ENCODE results near the gene RALB.
"Not testable (repeated sequence)": the region's sequence is repeated elsewhere in the genome, so short reads cannot be mapped to it uniquely, and the experiment has no call there.

RALB gene

DNA sequence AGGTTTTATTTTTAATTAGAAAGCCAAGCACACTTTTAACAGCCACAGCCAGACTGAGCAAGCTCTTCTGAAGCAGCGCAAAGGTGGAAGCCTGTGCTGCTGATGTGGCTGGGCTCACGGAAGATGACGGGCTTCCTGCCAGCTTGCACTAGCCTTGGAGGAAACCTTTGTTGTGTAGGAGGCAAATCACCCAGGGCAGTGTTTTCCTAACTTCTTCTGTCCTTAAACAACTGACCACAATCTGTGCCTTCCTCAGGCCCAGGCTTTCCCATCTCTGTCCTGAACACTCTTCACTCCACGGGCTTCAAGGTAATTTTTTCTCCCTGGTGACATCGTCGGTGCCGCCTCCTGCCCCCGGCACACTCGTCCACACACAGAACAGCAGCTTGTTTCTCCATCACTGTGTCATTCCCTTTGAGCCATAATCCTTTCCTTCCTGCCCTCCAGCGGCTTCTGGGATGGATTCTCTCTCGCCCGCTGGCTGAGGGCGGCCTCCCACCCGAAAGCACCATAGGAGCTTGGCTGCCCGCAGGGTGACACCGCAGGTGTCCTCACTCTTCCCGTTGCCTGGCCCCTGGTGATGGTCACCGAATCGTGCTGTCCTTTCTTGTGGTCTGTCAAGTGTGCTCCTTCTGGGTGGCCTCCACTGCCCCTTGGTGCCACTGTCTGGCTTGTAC is 62.2 kb downstream of the RALB start:
- no peak for DNase-seq (ENCODE audit: low spot score in 2 of 2)
- H3K4me3 Mint-ChIP-seq, result peak overlapping the region; percentile 1
- H3K9me3 Mint-ChIP-seq, result no peaks in the 10 kb centered on the region
- H3K27me3 Mint-ChIP-seq, result peaks cover 15% of the 10 kb centered on the region
- no peak for ATAC-seq (replicated peaks; ENCODE audit: extremely low read depth, poor library complexity, severe bottlenecking)
- no peak overlapping the region for H3K27ac Mint-ChIP-seq (ENCODE audit: low read depth)
- H3K36me3 Mint-ChIP-seq (ENCODE audit: insufficient read depth), result no peaks in the 10 kb centered on the region
- peaks cover 8% of the 10 kb centered on the region for H3K4me1 Mint-ChIP-seq

DNA sequence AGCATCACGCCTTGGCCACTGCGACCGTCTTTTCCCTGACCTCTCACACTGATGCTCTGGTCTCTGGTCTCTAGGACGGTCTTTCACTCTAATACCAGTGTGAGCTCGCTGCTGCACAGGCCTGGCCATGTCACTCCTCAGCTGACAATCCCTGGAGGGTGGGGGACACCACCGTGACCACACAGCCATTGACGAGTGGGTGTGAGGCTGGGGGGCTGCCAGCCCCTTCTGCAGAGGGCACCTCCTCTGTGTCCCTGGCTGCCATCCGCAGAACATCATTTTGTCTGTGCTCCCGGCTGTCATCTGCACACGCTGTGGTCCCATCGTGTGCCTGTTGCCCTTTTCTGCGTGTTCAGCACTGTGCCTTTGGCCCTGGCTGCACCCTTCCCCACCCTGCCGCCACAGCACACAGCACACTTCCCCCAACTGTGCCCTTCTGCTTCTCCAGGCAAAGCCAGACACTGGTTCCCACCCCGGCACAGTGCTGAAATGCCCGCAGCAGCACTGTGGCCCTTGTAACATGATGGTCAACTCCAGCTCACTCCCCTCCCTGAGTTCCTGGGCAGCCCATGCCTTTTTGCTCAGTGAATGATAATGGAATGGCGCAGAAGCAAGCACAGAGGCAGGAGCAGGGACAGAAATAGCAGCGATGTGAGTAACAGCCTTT is 62.8 kb downstream of the RALB start:
- no peaks in the 10 kb centered on the region for H3K9me3 Mint-ChIP-seq
- H3K27ac Mint-ChIP-seq (ENCODE audit: low read depth), result no peak overlapping the region
- peaks cover 15% of the 10 kb centered on the region for H3K27me3 Mint-ChIP-seq
- ATAC-seq (replicated peaks; ENCODE audit: extremely low read depth, poor library complexity, severe bottlenecking), result no peak
- H3K4me3 Mint-ChIP-seq, result no peak overlapping the region
- DNase-seq (ENCODE audit: low spot score in 2 of 2), result no peak
- peaks cover 8% of the 10 kb centered on the region for H3K4me1 Mint-ChIP-seq
- H3K36me3 Mint-ChIP-seq (ENCODE audit: insufficient read depth), result no peaks in the 10 kb centered on the region

DNA sequence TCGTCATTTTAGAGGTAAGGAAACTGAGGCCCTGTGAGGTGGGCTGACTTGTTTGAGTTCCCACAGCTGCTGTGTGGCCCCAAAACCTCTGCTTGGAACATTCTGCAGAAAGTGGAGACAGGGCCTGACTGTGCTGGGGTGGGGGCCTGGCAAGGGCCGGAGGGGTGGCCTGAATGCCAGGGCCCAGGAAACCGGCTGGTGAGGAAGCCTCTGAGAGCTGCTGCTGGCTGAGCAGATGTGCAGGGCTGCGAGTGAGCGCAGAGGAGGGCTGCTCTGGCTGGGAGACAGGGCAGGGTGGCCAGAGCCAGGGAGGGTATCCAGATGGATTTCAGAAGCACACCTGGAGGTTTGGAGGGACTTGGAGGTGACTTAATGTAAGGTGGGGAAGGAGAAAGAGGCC is 63.4 kb downstream of the RALB start:
- Mint-ChIP-seq H3K4me1 (peaks cover 8% of the 10 kb centered on the region), H3K9me3 (no peaks in the 10 kb centered on the region), H3K4me3 (no peak overlapping the region), H3K27ac (ENCODE audit: low read depth) (no peak overlapping the region), H3K36me3 (ENCODE audit: insufficient read depth) (no peaks in the 10 kb centered on the region), H3K27me3 (peaks cover 15% of the 10 kb centered on the region)
- ATAC-seq (replicated peaks; ENCODE audit: extremely low read depth, poor library complexity, severe bottlenecking), result no peak
- DNase-seq (ENCODE audit: low spot score in 2 of 2), result no peak

DNA sequence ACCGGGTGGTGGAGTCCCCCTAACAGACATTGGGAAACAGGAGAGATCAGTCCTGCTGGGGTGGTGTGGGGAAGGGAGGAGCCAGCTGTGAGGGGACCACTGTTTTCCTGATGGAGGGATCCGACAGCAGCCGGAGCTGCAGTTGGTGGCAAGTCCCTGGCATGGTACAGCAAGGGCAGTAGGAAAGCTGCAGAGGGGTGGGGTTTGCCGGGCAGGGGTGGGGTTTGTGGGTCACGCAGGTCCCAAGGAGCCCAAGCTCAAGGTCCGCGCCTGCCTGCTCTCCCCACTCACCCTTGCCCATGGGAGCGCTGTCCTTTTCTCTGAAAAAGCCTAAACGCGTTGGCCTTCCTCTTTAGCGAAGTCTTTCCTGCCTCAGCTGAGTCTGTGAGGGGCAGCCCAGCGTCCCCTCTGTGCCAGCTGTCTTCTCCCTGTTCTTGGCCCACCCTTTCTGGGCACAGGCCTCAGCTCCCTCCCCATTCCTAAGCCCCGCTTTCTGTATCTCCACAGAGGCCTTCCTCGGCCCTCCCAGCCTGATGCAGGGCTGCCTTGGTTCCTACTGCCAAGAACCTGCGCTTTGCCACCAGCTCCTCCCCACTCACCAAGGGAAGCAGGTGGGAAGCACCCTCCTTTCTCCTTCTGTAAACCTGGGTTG is 64.0 kb downstream of the RALB start:
- Mint-ChIP-seq H3K4me1 (peaks cover 8% of the 10 kb centered on the region), H3K27me3 (peaks cover 15% of the 10 kb centered on the region), H3K9me3 (no peaks in the 10 kb centered on the region), H3K27ac (ENCODE audit: low read depth) (no peak overlapping the region), H3K36me3 (ENCODE audit: insufficient read depth) (no peaks in the 10 kb centered on the region), H3K4me3 (no peak overlapping the region)
- DNase-seq (ENCODE audit: low spot score in 2 of 2), result no peak
- ATAC-seq (replicated peaks; ENCODE audit: extremely low read depth, poor library complexity, severe bottlenecking), result no peak

DNA sequence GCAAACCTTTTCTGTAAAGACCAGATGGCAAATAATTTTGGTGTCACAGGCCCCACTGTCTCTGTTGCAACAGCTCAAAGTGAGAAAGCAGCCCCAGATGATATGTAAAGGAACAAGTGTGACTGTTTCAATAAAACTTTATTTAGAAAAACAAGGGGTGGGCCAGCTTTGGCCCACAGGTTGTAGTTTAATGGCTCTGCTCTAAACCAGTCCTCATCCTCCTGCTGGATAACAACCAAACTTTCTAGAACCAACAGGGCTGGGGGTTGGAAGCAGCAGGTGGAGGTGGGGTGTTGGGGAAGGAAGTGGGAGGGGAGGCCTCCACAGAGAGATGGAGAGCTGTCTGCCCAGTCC is 64.5 kb downstream of the RALB start:
- H3K9me3 Mint-ChIP-seq, result no peaks in the 10 kb centered on the region
- no peaks in the 10 kb centered on the region for H3K36me3 Mint-ChIP-seq (ENCODE audit: insufficient read depth)
- peaks cover 15% of the 10 kb centered on the region for H3K27me3 Mint-ChIP-seq
- no peak overlapping the region for H3K27ac Mint-ChIP-seq (ENCODE audit: low read depth)
- DNase-seq (ENCODE audit: low spot score in 2 of 2) (no peak), ATAC-seq (replicated peaks; ENCODE audit: extremely low read depth, poor library complexity, severe bottlenecking) (no peak)
- no peak overlapping the region for H3K4me3 Mint-ChIP-seq
- peaks cover 8% of the 10 kb centered on the region for H3K4me1 Mint-ChIP-seq

DNA sequence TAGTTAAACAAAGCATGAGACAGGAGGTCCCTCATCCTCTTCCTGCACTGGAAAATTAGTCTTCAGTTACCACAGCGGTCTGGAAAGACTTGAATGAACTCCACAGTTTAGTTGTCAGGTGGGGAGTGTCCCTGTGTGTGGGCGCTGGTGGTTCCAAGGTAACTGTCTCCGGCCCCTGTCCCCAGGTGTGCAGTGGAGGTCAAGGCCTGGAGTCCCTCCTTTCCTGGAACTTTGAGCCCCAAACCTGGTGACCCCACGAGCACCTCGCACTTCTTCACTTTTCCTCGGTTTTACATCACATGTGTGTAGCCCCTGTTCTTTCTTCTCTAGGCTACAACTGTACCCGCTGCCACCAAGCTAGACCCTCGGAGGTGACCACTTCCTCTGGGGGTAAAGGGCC is 65.3 kb downstream of the RALB start:
- Mint-ChIP-seq H3K27me3 (peaks cover 15% of the 10 kb centered on the region), H3K9me3 (no peaks in the 10 kb centered on the region), H3K4me1 (peaks cover 6% of the 10 kb centered on the region), H3K36me3 (ENCODE audit: insufficient read depth) (no peaks in the 10 kb centered on the region), H3K27ac (ENCODE audit: low read depth) (no peak overlapping the region), H3K4me3 (no peak overlapping the region)
- ATAC-seq (replicated peaks; ENCODE audit: extremely low read depth, poor library complexity, severe bottlenecking) (no peak), DNase-seq (ENCODE audit: low spot score in 2 of 2) (no peak)

DNA sequence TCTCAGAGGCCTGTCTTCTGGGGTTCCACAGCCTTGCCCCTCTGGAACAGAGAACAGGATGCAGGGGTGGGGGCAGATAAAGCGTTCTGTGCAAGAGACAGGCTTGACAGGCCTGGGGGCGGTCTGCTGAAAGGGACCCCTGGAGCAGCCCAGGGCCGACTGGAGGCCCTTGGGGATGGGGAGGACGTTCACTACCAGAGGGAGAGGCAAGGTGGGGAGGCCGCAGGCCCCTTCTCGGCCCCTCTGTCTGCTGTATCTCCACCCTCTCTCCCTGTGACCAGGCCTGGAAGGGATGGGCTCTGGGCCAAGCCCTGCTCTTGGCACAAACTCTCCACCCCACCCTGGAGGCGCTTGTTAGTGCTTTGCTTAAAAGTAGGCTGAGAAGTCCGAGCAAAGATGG is 66.0 kb downstream of the RALB start:
- Mint-ChIP-seq H3K9me3 (no peaks in the 10 kb centered on the region), H3K4me1 (no peaks in the 10 kb centered on the region), H3K36me3 (ENCODE audit: insufficient read depth) (no peaks in the 10 kb centered on the region), H3K27ac (ENCODE audit: low read depth) (no peak overlapping the region), H3K27me3 (peaks cover 15% of the 10 kb centered on the region), H3K4me3 (no peak overlapping the region)
- DNase-seq (ENCODE audit: low spot score in 2 of 2) (no peak), ATAC-seq (replicated peaks; ENCODE audit: extremely low read depth, poor library complexity, severe bottlenecking) (no peak)

DNA sequence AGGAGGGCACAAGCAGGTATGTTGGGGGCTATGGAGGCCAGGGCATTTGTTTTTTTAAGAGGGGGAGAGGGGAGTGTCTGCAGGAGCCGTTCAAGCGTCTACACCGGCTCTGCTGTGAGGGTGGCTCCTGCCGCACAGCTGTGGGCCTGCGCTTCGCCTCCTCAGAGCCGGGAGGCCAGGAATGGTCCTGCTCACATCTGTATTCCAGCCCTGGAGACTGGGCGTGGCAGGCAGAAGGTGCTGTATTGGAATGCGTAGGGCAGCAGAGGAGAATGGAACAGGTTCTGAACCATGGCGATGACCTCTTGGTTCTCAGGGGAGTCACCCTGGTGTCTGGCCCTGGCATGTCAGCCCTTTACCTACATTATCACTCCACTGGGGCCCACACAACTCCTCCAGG is 66.5 kb downstream of the RALB start:
- H3K9me3 Mint-ChIP-seq, result no peaks in the 10 kb centered on the region
- no peak overlapping the region for H3K27ac Mint-ChIP-seq (ENCODE audit: low read depth)
- no peak for ATAC-seq (replicated peaks; ENCODE audit: extremely low read depth, poor library complexity, severe bottlenecking)
- peaks cover 15% of the 10 kb centered on the region for H3K27me3 Mint-ChIP-seq
- no peaks in the 10 kb centered on the region for H3K36me3 Mint-ChIP-seq (ENCODE audit: insufficient read depth)
- H3K4me3 Mint-ChIP-seq, result no peak overlapping the region
- no peak for DNase-seq (ENCODE audit: low spot score in 2 of 2)
- H3K4me1 Mint-ChIP-seq, result no peaks in the 10 kb centered on the region

DNA sequence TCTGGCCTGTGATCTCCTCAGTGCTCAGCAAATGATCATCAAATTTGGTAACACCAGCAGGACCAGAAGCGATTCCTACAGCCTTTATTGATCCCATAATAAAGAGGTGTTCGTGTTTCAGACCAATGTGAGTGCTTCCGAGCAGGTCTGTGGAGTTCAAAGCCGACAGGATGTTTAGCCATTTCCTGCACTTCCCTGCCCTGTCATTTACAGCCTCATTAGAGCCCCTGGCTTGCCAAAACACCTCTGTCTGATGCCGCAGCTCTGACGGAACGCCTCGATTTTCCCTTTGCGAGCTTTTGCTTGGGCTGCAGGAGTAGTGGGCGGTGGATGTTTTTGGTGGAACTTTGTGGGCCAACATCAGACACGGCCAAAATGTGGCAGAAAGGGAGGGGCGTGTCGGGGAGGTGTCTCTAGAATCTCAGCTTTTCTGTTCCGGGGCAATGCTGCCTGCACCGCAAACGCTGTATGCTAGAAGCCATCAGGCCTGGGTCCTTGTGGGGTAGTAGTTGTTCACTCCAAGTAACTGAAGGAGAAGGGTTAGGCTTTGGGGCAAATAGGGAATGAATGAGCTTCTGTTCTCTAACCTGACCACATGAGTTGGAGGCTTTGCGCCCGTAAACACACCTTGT is 67.2 kb downstream of the RALB start:
- Mint-ChIP-seq H3K4me3 (no peak overlapping the region), H3K4me1 (no peaks in the 10 kb centered on the region), H3K27me3 (peaks cover 10% of the 10 kb centered on the region), H3K27ac (ENCODE audit: low read depth) (no peak overlapping the region), H3K36me3 (ENCODE audit: insufficient read depth) (no peaks in the 10 kb centered on the region), H3K9me3 (no peaks in the 10 kb centered on the region)
- no peak for DNase-seq (ENCODE audit: low spot score in 2 of 2)
- no peak for ATAC-seq (replicated peaks; ENCODE audit: extremely low read depth, poor library complexity, severe bottlenecking)

DNA sequence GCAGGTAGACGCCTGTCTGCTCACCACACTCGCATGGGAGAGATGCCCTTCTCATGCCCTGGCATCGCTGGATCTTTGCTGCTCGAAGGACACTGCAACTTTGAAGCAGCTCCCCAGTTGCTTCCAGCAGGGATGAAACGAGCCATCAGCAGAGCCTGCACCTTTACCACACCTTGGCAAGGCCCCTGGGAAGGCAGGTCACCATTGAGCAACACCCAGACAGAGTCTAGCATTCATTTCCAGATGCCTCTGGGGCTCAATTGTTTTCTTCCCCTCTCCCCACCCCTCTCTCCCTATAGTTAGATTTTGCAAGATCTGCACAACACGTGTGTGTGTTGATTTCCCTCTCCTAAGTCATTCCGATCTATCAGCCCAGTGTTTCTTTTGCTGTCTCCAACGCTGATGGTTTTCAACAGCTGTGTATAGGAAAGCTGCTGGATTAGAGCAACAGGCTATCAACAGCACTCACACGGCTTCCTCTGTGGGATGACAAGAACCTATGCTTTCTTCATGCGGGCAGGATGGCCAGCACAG is 67.7 kb downstream of the RALB start:
- H3K27ac Mint-ChIP-seq (ENCODE audit: low read depth), result no peak overlapping the region
- DNase-seq (ENCODE audit: low spot score in 2 of 2) (no peak), ATAC-seq (replicated peaks; ENCODE audit: extremely low read depth, poor library complexity, severe bottlenecking) (no peak)
- H3K36me3 Mint-ChIP-seq (ENCODE audit: insufficient read depth), result no peaks in the 10 kb centered on the region
- H3K4me3 Mint-ChIP-seq, result no peak overlapping the region
- H3K9me3 Mint-ChIP-seq, result no peaks in the 10 kb centered on the region
- H3K27me3 Mint-ChIP-seq, result peaks cover 4% of the 10 kb centered on the region
- no peaks in the 10 kb centered on the region for H3K4me1 Mint-ChIP-seq

DNA sequence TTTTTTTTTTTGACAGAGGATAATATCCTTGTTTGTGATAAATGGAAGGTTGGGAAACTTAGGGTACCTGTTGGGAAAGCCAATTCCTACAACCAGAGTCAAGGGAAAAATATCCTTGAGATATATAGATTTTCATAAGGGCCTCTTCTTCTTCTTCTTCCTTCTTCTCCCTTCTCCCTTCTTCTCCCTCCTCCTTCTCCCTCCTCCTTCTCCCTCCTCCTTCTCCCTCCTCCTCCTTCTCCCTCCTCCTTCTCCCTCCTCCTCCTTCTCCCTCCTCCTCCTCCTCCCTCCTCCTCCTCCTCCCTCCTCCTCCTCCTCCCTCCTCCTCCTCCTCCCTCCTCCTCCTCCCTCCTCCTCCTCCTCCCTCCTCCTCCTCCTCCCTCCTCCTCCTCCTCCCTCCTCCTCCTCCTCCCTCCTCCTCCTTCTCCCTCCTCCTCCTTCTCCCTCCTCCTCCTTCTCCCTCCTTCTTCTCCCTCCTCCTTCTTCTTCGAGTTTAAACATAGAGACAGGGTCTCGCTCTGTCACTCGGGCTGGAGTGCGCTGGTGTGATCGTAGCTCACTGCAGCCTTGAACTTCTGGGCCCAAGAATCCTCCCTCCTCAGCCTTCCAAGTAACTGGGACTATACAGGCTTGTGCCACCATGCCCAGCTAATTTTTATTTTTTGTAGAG is 68.4 kb downstream of the RALB start:
- H3K4me3 Mint-ChIP-seq; ATAC-seq (replicated peaks; ENCODE audit: extremely low read depth, poor library complexity, severe bottlenecking); DNase-seq (ENCODE audit: low spot score in 2 of 2); H3K27ac Mint-ChIP-seq (ENCODE audit: low read depth); H3K27me3 Mint-ChIP-seq; H3K36me3 Mint-ChIP-seq (ENCODE audit: insufficient read depth); H3K4me1 Mint-ChIP-seq; H3K9me3 Mint-ChIP-seq: not testable (repeated sequence)

DNA sequence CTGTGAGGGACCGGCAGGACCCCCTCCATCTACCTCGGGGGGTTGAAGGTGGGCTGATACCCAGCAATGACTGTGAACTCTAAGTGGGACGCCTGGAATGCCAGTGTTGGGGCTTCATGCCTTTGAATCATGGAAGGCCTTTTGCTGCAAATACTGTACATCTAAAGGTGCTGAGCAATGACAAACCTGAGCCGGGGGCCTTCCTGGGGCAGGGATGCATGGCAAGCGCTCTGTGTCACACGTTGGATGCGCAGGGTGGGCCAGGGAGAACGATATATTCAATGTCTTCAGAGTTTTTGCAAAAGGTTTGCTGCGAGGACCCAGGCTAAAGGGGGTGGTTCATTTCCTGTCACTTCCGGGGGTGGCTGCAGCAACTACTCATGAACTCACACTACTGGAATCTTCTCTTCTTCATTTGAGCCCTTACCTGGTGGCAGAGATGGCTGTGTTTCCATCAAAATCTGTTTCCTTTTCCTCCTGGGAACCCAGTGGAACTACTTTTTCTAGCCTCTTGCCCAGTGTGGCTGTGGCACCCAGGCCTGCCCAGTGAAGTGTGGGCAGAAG is 69.2 kb downstream of the RALB start:
- ATAC-seq (replicated peaks; ENCODE audit: extremely low read depth, poor library complexity, severe bottlenecking) (no peak), DNase-seq (ENCODE audit: low spot score in 2 of 2) (no peak)
- no peak overlapping the region for H3K4me3 Mint-ChIP-seq
- H3K9me3 Mint-ChIP-seq, result no peaks in the 10 kb centered on the region
- no peaks in the 10 kb centered on the region for H3K4me1 Mint-ChIP-seq
- H3K27me3 Mint-ChIP-seq, result peaks cover 2% of the 10 kb centered on the region
- no peak overlapping the region for H3K27ac Mint-ChIP-seq (ENCODE audit: low read depth)
- H3K36me3 Mint-ChIP-seq (ENCODE audit: insufficient read depth), result no peaks in the 10 kb centered on the region
